Measurements from ENCODE around the gene SMC1B. TPM values are rescaled to one million over a fixed set of nuclear protein-coding genes. Genes with fewer than 3 reads are reported as not detected.

SMC1B gene
- total and polyA plus RNA-seq, 2 of the 8 experiments (the other 6 are each of a cell fraction or from before 2014, with no cell fraction given): 0.02 TPM; not detected in 1

DNA sequence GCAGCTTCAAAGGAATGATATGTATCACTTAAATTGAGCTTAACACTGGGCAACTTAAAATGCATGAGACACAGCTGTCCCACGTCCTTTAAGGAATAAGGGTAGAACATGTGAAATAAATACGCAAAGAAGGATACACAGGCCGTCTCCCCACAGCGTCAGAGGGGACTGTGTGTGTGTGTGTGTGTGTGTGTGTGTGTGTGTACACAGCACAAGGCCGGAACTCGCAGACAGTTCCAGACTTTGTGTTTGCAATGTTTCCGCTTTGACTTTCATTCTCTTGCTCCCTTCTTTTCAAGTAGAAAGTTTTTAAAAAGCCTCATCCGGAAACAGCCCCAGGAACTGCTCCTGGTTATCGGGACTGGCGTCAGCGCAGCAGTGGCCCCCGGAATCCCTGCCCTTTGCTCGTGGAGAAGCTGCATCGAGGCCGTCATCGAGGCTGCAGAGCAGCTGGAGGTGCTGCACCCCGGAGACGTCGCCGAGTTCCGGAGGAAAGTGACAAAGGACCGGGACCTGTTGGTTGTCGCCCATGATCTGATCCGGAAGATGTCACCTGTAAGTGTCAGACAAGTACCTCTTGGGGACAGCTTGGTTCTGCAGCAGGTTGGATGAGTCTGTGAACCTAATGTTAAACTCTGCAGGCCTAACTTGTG is 90.4 kb downstream of the SMC1B start (continued):
- TF ChIP-seq, protein P1, sequence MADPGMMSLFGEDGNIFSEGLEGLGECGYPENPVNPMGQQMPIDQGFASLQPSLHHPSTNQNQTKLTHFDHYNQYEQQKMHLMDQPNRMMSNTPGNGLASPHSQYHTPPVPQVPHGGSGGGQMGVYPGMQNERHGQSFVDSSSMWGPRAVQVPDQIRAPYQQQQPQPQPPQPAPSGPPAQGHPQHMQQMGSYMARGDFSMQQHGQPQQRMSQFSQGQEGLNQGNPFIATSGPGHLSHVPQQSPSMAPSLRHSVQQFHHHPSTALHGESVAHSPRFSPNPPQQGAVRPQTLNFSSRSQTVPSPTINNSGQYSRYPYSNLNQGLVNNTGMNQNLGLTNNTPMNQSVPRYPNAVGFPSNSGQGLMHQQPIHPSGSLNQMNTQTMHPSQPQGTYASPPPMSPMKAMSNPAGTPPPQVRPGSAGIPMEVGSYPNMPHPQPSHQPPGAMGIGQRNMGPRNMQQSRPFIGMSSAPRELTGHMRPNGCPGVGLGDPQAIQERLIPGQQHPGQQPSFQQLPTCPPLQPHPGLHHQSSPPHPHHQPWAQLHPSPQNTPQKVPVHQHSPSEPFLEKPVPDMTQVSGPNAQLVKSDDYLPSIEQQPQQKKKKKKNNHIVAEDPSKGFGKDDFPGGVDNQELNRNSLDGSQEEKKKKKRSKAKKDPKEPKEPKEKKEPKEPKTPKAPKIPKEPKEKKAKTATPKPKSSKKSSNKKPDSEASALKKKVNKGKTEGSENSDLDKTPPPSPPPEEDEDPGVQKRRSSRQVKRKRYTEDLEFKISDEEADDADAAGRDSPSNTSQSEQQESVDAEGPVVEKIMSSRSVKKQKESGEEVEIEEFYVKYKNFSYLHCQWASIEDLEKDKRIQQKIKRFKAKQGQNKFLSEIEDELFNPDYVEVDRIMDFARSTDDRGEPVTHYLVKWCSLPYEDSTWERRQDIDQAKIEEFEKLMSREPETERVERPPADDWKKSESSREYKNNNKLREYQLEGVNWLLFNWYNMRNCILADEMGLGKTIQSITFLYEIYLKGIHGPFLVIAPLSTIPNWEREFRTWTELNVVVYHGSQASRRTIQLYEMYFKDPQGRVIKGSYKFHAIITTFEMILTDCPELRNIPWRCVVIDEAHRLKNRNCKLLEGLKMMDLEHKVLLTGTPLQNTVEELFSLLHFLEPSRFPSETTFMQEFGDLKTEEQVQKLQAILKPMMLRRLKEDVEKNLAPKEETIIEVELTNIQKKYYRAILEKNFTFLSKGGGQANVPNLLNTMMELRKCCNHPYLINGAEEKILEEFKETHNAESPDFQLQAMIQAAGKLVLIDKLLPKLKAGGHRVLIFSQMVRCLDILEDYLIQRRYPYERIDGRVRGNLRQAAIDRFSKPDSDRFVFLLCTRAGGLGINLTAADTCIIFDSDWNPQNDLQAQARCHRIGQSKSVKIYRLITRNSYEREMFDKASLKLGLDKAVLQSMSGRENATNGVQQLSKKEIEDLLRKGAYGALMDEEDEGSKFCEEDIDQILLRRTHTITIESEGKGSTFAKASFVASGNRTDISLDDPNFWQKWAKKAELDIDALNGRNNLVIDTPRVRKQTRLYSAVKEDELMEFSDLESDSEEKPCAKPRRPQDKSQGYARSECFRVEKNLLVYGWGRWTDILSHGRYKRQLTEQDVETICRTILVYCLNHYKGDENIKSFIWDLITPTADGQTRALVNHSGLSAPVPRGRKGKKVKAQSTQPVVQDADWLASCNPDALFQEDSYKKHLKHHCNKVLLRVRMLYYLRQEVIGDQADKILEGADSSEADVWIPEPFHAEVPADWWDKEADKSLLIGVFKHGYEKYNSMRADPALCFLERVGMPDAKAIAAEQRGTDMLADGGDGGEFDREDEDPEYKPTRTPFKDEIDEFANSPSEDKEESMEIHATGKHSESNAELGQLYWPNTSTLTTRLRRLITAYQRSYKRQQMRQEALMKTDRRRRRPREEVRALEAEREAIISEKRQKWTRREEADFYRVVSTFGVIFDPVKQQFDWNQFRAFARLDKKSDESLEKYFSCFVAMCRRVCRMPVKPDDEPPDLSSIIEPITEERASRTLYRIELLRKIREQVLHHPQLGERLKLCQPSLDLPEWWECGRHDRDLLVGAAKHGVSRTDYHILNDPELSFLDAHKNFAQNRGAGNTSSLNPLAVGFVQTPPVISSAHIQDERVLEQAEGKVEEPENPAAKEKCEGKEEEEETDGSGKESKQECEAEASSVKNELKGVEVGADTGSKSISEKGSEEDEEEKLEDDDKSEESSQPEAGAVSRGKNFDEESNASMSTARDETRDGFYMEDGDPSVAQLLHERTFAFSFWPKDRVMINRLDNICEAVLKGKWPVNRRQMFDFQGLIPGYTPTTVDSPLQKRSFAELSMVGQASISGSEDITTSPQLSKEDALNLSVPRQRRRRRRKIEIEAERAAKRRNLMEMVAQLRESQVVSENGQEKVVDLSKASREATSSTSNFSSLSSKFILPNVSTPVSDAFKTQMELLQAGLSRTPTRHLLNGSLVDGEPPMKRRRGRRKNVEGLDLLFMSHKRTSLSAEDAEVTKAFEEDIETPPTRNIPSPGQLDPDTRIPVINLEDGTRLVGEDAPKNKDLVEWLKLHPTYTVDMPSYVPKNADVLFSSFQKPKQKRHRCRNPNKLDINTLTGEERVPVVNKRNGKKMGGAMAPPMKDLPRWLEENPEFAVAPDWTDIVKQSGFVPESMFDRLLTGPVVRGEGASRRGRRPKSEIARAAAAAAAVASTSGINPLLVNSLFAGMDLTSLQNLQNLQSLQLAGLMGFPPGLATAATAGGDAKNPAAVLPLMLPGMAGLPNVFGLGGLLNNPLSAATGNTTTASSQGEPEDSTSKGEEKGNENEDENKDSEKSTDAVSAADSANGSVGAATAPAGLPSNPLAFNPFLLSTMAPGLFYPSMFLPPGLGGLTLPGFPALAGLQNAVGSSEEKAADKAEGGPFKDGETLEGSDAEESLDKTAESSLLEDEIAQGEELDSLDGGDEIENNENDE (IDR thresholded peaks at IDR 0.05; ENCODE audit: insufficient replicate concordance, low read length): no peak
- no peak for TF ChIP-seq EGR1 (IDR thresholded peaks at IDR 0.05; ENCODE audit: borderline replicate concordance, low read depth, low read length)
- TF ChIP-seq ZNF274 (IDR thresholded peaks at IDR 0.05; ENCODE audit: borderline replicate concordance, extremely low read depth, low read length): no peak
- no peak for TF ChIP-seq ATF2 (IDR thresholded peaks at IDR 0.05; ENCODE audit: low read length)
- TF ChIP-seq CHD1 (IDR thresholded peaks at IDR 0.05; ENCODE audit: low read depth, low read length): no peak
- no peak for TF ChIP-seq CHD2 (IDR thresholded peaks at IDR 0.05; ENCODE audit: low read length)
- TF ChIP-seq SIX5 (IDR thresholded peaks at IDR 0.05; ENCODE audit: low read depth, low read length): no peak
